C4-2B (cell line): ENCODE measurements around the gene RPL36A.

Experiments
- H3K27ac ChIP-seq: fragments of 450-650 bp; 2 replicates; pipeline ENCODE4 v1.5.1; 2017
- ZFX ChIP-seq: fragments of 450-650 bp; IDR thresholded peaks from 2 replicates; pipeline ENCODE4 v1.6.1; 2017
- TF ChIP-seq, protein P1 (sequence below): fragments of 450-650 bp; conservative IDR thresholded peaks from 2 replicates; pipeline ENCODE4 v1.5.1; 2017; ENCODE audit warnings: mild to moderate bottlenecking

RPL36A gene

DNA sequence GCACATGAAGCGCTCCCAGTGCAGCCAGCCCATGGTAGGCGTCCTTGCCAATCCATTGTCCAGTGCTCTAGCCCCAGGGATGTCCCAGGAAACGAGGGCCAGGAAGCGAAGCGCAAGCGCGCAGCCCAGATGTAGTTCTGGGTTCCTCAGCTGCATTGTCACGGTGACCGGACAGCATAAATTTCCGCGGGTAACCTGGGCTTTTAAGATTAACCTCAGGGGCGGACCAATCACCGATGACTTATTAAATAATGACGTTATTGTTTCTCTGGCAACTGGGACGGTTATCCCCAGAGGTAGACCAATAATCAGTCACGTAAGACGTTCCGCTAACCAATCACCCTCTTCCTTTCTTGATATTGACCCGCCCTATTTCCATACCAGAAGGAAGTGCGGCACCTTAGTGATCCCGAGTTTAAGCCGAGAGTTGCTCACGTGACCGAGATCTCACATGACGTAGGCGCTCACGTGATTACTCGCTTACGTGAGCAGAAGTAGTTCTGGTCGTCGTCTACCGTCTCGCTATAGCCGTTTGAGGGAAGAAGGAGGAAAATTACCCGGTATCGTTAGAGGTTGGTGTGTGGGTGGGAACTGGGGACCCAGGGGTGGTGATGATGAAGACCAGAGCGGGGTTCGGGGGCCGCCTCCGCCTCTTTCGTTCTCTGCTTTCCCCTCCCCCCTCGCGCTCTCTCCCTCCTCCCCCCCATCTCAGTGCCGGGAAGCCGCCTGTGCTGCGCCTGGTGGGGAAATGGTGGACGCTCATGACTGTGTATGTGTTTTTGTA lies 17.1 kb downstream of the RPL36A start, which contains the start of the genes GLA and HNRNPH2:
TSS of gene GLA (minus strand) at position 178 of the 784 bp plus-strand sequence. CDS start at position 156, 22 bp downstream.
TSS of gene HNRNPH2 (plus strand) at position 475 of the 784 bp plus-strand sequence. CDS start 3,767 bp downstream, outside the sequence.
- peak within 1 kb of the TSS; percentile 86 for H3K27ac ChIP-seq
- TF ChIP-seq, protein P1, sequence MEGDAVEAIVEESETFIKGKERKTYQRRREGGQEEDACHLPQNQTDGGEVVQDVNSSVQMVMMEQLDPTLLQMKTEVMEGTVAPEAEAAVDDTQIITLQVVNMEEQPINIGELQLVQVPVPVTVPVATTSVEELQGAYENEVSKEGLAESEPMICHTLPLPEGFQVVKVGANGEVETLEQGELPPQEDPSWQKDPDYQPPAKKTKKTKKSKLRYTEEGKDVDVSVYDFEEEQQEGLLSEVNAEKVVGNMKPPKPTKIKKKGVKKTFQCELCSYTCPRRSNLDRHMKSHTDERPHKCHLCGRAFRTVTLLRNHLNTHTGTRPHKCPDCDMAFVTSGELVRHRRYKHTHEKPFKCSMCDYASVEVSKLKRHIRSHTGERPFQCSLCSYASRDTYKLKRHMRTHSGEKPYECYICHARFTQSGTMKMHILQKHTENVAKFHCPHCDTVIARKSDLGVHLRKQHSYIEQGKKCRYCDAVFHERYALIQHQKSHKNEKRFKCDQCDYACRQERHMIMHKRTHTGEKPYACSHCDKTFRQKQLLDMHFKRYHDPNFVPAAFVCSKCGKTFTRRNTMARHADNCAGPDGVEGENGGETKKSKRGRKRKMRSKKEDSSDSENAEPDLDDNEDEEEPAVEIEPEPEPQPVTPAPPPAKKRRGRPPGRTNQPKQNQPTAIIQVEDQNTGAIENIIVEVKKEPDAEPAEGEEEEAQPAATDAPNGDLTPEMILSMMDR: no peak
- no peak for TF ChIP-seq ZFX

DNA sequence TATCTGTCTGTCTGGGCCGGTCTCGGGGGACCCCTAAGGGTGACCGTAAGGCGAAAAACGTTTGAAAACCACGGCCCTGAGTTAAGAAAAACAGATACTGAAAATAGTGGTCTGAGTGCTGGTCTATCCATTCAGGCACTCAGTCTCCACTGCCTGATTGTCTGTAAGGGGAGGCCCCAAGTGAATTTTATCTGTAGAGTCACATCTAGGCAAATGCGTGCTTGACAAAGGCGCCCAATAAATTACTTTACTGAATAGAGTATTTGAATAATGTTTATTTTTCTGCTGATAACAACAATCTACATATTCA lies 17.7 kb downstream of the RPL36A start:
- TF ChIP-seq, protein P1: no peak
- no peak for TF ChIP-seq ZFX
- peak overlapping the region; percentile 86 for H3K27ac ChIP-seq

DNA sequence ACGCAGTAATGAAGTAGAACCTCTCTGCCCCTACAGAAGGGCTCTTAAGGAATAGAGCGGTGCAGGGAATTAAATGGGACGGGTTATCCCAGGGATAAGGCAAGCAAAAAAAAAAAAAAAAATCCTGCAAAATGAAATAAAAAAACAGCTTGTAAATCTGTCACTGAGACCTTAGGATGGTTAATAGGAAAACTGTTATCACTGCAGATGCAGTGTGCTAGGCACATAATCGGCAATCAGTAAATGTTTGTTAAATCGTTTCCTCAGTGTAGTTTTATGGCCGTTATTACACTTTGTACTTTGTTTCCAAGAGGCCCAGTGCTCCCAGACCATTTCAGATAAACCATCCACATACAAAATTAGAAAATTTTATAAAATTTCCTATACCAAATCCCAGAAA lies 18.2 kb downstream of the RPL36A start:
- H3K27ac ChIP-seq: no peak overlapping the region; the same call in 1 of the 2 replicates
- no peak for TF ChIP-seq ZFX
- TF ChIP-seq, protein P1: no peak

DNA sequence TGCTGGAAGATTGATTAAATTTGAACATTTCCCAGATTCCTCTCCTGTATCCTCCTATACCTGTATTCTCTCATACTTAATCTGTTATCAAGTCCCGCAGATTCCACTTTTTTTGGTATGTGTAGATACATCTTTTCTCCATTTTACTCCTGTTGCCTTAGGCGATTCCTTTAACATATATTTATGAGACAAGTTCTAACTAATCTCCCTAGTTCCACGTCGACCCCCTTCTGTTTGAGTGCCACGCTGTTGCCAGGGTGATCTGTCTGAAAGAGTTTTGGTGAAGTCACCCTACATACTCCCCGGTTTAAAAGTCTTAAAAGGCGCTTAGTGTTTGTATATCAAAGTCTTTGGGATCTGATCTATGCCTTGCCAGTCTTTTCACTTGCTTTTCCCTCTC lies 19.6 kb downstream of the RPL36A start:
- H3K27ac ChIP-seq: no peak overlapping the region

DNA sequence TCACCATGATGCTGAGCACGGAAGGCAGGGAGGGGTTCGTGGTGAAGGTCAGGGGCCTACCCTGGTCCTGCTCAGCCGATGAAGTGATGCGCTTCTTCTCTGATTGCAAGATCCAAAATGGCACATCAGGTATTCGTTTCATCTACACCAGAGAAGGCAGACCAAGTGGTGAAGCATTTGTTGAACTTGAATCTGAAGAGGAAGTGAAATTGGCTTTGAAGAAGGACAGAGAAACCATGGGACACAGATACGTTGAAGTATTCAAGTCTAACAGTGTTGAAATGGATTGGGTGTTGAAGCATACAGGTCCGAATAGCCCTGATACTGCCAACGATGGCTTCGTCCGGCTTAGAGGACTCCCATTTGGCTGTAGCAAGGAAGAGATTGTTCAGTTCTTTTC lies 21.2 kb downstream of the RPL36A start:
- no peak overlapping the region for H3K27ac ChIP-seq
- TF ChIP-seq, protein P1: no peak
- TF ChIP-seq ZFX: no peak

More for the DNA sequence above, 19.6 kb downstream of the RPL36A start:
- TF ChIP-seq, protein P1: no peak
- TF ChIP-seq ZFX: no peak

DNA sequence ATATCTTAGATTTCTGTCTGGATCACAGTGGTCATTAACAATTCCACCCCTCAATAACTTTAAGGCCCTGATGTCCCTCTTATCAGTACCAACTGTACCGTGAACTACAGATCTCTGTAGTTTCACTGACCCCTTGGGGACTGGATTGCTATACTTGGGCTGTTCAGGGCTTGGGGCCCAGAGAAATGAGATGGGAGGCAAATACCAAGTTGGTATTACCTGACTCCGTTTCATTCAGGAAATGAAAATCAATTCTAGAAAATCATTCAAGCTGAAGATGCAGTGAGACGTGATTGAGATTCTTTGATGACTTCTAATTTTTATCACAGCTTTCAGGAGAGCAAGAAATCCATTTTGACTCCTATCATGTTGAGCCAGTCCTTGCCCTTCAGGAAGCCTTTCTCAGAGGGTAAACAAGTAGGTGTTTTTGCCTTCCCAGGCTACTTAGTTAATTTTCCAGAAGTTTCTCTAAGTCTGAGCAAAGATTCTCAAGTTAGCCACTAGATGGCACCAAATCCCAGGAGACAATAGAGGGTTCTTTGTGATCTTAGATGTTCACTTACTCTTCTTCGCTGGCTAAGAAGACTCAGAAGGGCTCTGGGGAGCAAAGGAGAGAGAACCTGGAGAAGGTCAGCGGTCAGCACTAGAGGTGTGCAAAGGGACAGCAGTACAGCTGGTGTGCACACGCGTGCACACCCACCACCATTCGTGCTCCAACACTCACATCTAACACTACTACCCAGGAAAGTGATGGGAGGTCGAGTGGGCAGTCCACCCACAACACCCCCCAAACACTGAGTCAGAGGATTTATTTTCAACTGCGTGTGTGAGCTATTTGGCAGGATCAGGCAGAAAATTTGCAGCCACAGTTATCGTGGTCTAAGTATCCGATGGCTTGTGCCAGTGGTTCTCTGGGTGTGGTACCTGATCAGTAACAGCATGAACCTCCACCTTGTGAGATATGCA lies 24.7 kb downstream of the RPL36A start:
- H3K27ac ChIP-seq: no peak overlapping the region
- TF ChIP-seq, protein P1: peak; percentile 76
- TF ChIP-seq ZFX: no peak
